Smooth muscle cell (in vitro differentiated cells): Measurements from ENCODE around the gene CCDC88B. TPM values are rescaled to one million over a fixed set of nuclear protein-coding genes. Genes with fewer than 3 reads are reported as not detected.

ENCODE experiments used
- DNase-seq: peaks from one replicate; lab custom pipeline; 2025; ENCODE audit not compliant: unreplicated experiment; lab: John Stamatoyannopoulos, UW
- H2AFZ ChIP-seq: fragments of 200-600 bp; sonication (generic); 2 replicates; pipeline ENCODE4 v1.6.0; 2016; ENCODE audit warnings: antibody characterized with exemption, low read depth, mild to moderate bottlenecking
- H3F3A ChIP-seq: fragments of 200-600 bp; sonication (generic); 2 replicates; pipeline ENCODE4 v1.6.0; 2017; ENCODE audit warnings: antibody characterized with exemption, low read depth
- H3K27ac ChIP-seq: fragments of 200-600 bp; sonication (generic); 2 replicates; pipeline ENCODE4 v1.5.1; 2016; ENCODE audit warnings: low read depth, mild to moderate bottlenecking
- H3K27me3 ChIP-seq: fragments of 200-600 bp; sonication (generic); 2 replicates; pipeline ENCODE4 v1.6.1; 2016; ENCODE audit warnings: low read depth, mild to moderate bottlenecking
- H3K36me3 ChIP-seq: fragments of 200-600 bp; sonication (generic); 2 replicates; pipeline ENCODE4 v1.5.1; 2016; ENCODE audit warnings: low read depth
- H3K4me1 ChIP-seq: fragments of 200-600 bp; sonication (generic); 2 replicates; pipeline ENCODE4 v1.5.1; 2016; ENCODE audit warnings: low read depth
- H3K4me2 ChIP-seq: fragments of 200-600 bp; sonication (generic); 2 replicates; pipeline ENCODE4 v1.6.0; 2016; ENCODE audit warnings: mild to moderate bottlenecking
- H3K4me3 ChIP-seq: fragments of 200-600 bp; sonication (generic); 2 replicates; pipeline ENCODE4 v1.5.1; 2016; ENCODE audit warnings: mild to moderate bottlenecking
- H3K79me2 ChIP-seq: fragments of 200-600 bp; sonication (generic); 2 replicates; pipeline ENCODE4 v1.6.0; 2016; ENCODE audit warnings: low read depth, mild to moderate bottlenecking
- H3K9ac ChIP-seq: fragments of 200-600 bp; sonication (generic); 2 replicates; pipeline ENCODE4 v1.6.0; 2016; ENCODE audit warnings: low read depth
- H3K9me3 ChIP-seq: fragments of 200-600 bp; sonication (generic); replicated peaks from 2 replicates; pipeline ENCODE4 v1.5.1; 2016; ENCODE audit warnings: low read depth
- H4K20me1 ChIP-seq: fragments of 200-600 bp; sonication (generic); 2 replicates; pipeline ENCODE4 v1.6.0; 2016; ENCODE audit warnings: low read depth
- CTCF ChIP-seq: fragments of 200-600 bp; sonication (generic); IDR thresholded peaks from 2 replicates; pipeline ENCODE4 v1.5.1; 2017; ENCODE audit warnings: borderline replicate concordance, mild to moderate bottlenecking, antibody characterized with exemption; ENCODE audit not compliant: insufficient read depth, poor library complexity, severe bottlenecking
- WGBS: methylation state at CpG from one replicate; pipeline ENCODE4 v1.1.7; 2016; ENCODE audit warnings: low lambda C conversion rate; 5-methylcytosine and 5-hydroxymethylcytosine counted together
- polyA plus RNA-seq: library from polyadenylated mRNA; unstranded; fragments of >200 nt; fragmentation: Nextera tagmentation; extraction: Ambion mirVana; gene quantifications from 2 replicates; pipeline ENCODE4 v1.2.1, GENCODE V29; 2016
- total RNA-seq: library from RNA; depleted of rRNA; stranded (reverse); fragments of >200 nt; gene quantifications from 2 replicates; pipeline ENCODE4 v1.2.3, GENCODE V29; 2014

The CCDC88B gene
- total and polyA plus RNA-seq, 2 experiments from 2014 or later: 0.22 to 2.2 TPM

GRCh38 chr11:64379160-64379559, 39.2 kb downstream of the CCDC88B start:
- Histone ChIP-seq H3K27me3 (no peaks in the 10 kb centered on the region), H4K20me1 (no peaks in the 10 kb centered on the region), H3K79me2 (no peaks in the 10 kb centered on the region), H3K4me3 (no peak overlapping the region), H2AFZ (no peak overlapping the region), H3K4me2 (no peak overlapping the region), H3F3A (no peaks in the 10 kb centered on the region), H3K9me3 (no peaks in the 10 kb centered on the region), H3K36me3 (no peaks in the 10 kb centered on the region), H3K27ac (no peak overlapping the region), H3K9ac (no peak overlapping the region), H3K4me1 (no peaks in the 10 kb centered on the region)
- DNase-seq: no peak
- no peak for TF ChIP-seq CTCF
- WGBS: 95% methylated on average over 15 of the region's 15 CpGs

GRCh38 chr11:64379817-64380709, 40.1 kb downstream of the CCDC88B start:
- Histone ChIP-seq H3K27ac (no peak overlapping the region), H3K4me2 (no peak overlapping the region), H3K9me3 (no peaks in the 10 kb centered on the region), H3K9ac (no peak overlapping the region), H3F3A (no peaks in the 10 kb centered on the region), H3K79me2 (no peaks in the 10 kb centered on the region), H4K20me1 (no peaks in the 10 kb centered on the region), H3K36me3 (no peaks in the 10 kb centered on the region), H3K4me3 (no peak overlapping the region), H3K27me3 (no peaks in the 10 kb centered on the region), H3K4me1 (no peaks in the 10 kb centered on the region), H2AFZ (no peak overlapping the region)
- TF ChIP-seq CTCF: no peak
- WGBS: 92% methylated on average over 30 of the region's 35 CpGs
- no peak for DNase-seq

- Histone ChIP-seq H3K4me1 (no peaks in the 10 kb centered on the region), H4K20me1 (no peaks in the 10 kb centered on the region), H2AFZ (no peak overlapping the region), H3F3A (no peaks in the 10 kb centered on the region), H3K4me2 (no peak overlapping the region), H3K9ac (no peak overlapping the region), H3K36me3 (no peaks in the 10 kb centered on the region), H3K27me3 (no peaks in the 10 kb centered on the region), H3K27ac (no peak overlapping the region), H3K9me3 (no peaks in the 10 kb centered on the region), H3K4me3 (no peak overlapping the region), H3K79me2 (no peaks in the 10 kb centered on the region)
- no peak for TF ChIP-seq CTCF
- WGBS: 68% methylated on average over 6 of the region's 6 CpGs
- no peak for DNase-seq
These were observed 41.3 kb downstream of the CCDC88B start for GRCh38 chr11:64381350-64381749.

- H3K4me2 ChIP-seq: no peak overlapping the region
- no peak for DNase-seq
- no peaks in the 10 kb centered on the region for H3K27me3 ChIP-seq
- no peak overlapping the region for H3K9ac ChIP-seq
- H3K4me3 ChIP-seq: no peak overlapping the region
- no peaks in the 10 kb centered on the region for H3F3A ChIP-seq
- H3K36me3 ChIP-seq: no peaks in the 10 kb centered on the region
- H4K20me1 ChIP-seq: no peaks in the 10 kb centered on the region
- H2AFZ ChIP-seq: no peak overlapping the region
- H3K27ac ChIP-seq: no peak overlapping the region
- no peaks in the 10 kb centered on the region for H3K4me1 ChIP-seq
- H3K79me2 ChIP-seq: no peaks in the 10 kb centered on the region
- TF ChIP-seq CTCF: no peak
- H3K9me3 ChIP-seq: no peaks in the 10 kb centered on the region
- WGBS: 76% methylated on average over 6 of the region's 6 CpGs
These were observed 42.0 kb downstream of the CCDC88B start for GRCh38 chr11:64382047-64382446.
